22Rv1 (cell line): ENCODE measurements around the gene INSYN2B.

Experiments
- H3K27ac ChIP-seq: fragments of 450-650 bp; 2 replicates; pipeline ENCODE4 v1.5.1; 2017
- CTCF ChIP-seq: fragments of 450-650 bp; IDR thresholded peaks from 2 replicates; pipeline ENCODE4 v1.5.1; 2017; ENCODE audit warnings: mild to moderate bottlenecking
- ZFX ChIP-seq: fragments of 450-650 bp; IDR thresholded peaks from 2 replicates; pipeline ENCODE4 v1.6.1; 2017; ENCODE audit warnings: antibody characterized with exemption, borderline replicate concordance

The INSYN2B gene

GRCh38 chr5:169944922-169945680 lies 35.2 kb downstream of the INSYN2B start:
- no peak for TF ChIP-seq CTCF
- TF ChIP-seq ZFX, result no peak
- no peak overlapping the region for H3K27ac ChIP-seq

- no peak overlapping the region for H3K27ac ChIP-seq
- TF ChIP-seq ZFX (no peak), CTCF (no peak)
These were observed 36.2 kb downstream of the INSYN2B start for GRCh38 chr5:169944115-169944514.

- TF ChIP-seq ZFX (no peak), CTCF (no peak)
- no peak overlapping the region for H3K27ac ChIP-seq
These were observed 37.3 kb downstream of the INSYN2B start for GRCh38 chr5:169943026-169943425.

GRCh38 chr5:169942181-169942580 lies 38.1 kb downstream of the INSYN2B start:
- TF ChIP-seq ZFX (no peak), CTCF (no peak)

GRCh38 chr5:169941542-169941941 lies 38.8 kb downstream of the INSYN2B start:
- no peak overlapping the region for H3K27ac ChIP-seq
- TF ChIP-seq CTCF (no peak), ZFX (no peak)

More at GRCh38 chr5:169942181-169942580, 38.1 kb downstream of the INSYN2B start:
- H3K27ac ChIP-seq, result no peak overlapping the region

GRCh38 chr5:169939731-169940130 lies 40.6 kb downstream of the INSYN2B start:
- TF ChIP-seq CTCF (no peak), ZFX (no peak)
- no peak overlapping the region for H3K27ac ChIP-seq

- TF ChIP-seq CTCF (no peak), ZFX (no peak)
These were observed 41.9 kb downstream of the INSYN2B start for GRCh38 chr5:169938439-169938838.

More at GRCh38 chr5:169938439-169938838, 41.9 kb downstream of the INSYN2B start:
- no peak overlapping the region for H3K27ac ChIP-seq
